ENCODE measurements around the gene PCCA. TPM values are rescaled to one million over a fixed set of nuclear protein-coding genes. Genes with fewer than 3 reads are reported as not detected.

The PCCA gene
- total and polyA plus RNA-seq, 2 of the 13 experiments (the other 11 are each of a cell fraction or from before 2014, with no cell fraction given): 15.0 to 32.2 TPM

DNA sequence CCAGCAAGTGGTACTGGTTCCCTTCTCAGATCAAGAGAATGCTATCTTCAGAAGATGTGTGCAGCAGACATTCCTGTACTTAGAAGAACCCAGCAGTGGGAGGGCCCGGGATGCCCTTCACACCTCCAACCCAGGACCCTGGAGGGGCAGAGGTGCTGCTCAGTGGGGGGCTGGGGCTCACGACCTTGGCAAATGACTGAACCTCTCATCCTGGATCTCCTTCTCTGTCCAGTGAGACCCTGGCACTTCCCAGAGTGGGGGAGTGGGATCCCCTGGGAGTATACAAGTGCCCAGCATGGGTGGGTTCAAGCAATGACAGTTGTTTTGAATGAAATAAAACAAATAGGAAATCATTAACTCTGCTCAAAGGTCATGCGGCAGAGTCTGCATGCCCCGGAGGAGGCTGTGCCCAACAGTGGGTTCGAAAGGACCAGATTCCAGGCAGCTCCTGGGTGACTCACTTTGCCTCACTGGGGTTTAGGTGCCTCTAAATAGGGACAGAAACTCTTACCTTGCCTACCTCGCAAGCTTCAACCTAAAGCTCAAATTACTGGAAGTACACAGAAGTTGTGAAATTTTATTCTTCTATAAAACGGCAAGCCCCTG, 472.8 kb downstream of the PCCA start:
- Histone ChIP-seq H3K27me3 (ENCODE audit: control insufficient read depth in 1 of 2, insufficient read depth in 2 of 2, low read length in 2 of 2) (no peaks in the 10 kb centered on the region), H4K20me1 (ENCODE audit: insufficient read depth, low read length) (no peaks in the 10 kb centered on the region), H3K9me3 (ENCODE audit: low read length) (no peaks in the 10 kb centered on the region), H3K4me1 (ENCODE audit: insufficient read depth, low read length) (peaks cover 69% of the 10 kb centered on the region), H3K79me2 (ENCODE audit: insufficient read depth, low read length) (no peaks in the 10 kb centered on the region), H3K36me3 (replicated peaks in 1 of 2; ENCODE audit: control insufficient read depth in 1 of 2, insufficient read depth in 2 of 2, low read length in 2 of 2) (no peaks in the 10 kb centered on the region), H2AFZ (ENCODE audit: low read length) (no peak overlapping the region), H3K4me2 (ENCODE audit: low read depth, low read length) (peak overlapping the region; percentile 43), H3K4me3 (replicated peaks in 1 of 3; ENCODE audit: insufficient read depth in 1 of 3, low read depth in 2 of 3, low read length in 3 of 3) (peak overlapping the region in 1 of 3 experiments; percentile 33; a peak in 1 of 6 replicates), H3K27ac (ENCODE audit: extremely low read length, insufficient read depth, low read length) (no peak overlapping the region), H3K9ac (ENCODE audit: insufficient read depth, low read depth, low read length) (no peak overlapping the region)
- intact Hi-C loops (cut with micrococcal nuclease; ENCODE audit: unreplicated experiment): no loop called here
- peak; percentile 77 for ATAC-seq
- peak; percentile 45 for DNase-seq (ENCODE audit: low spot score)
- in situ Hi-C loops (cut with HindIII; ENCODE audit: extremely low pct_ligation_motif_present, low pct_unique_long_range_greater_than_20kb): no loop called here
- peak; percentile 15 for FAIRE-seq
- WGBS (ENCODE audit: low lambda C conversion rate): 7% methylated on average over 5 of the region's 7 CpGs
- ChIA-PET CTCF (ENCODE audit: low intra/inter-chr PET ratio, low total read pairs) (no interaction called here), POLR2A (no interaction called here)
- no TSS peak for BruUV-seq (replicated peaks)
- TF ChIP-seq SOX13 (IDR thresholded peaks at IDR 0.05) (no peak), SOX13 (CRISPR knock-in tag; conservative IDR thresholded peaks at IDR 0.05 in 1 of 2, IDR thresholded peaks at IDR 0.05 in 1 of 2) (0 out of 4 replicates have a peak, but pooled peaks of 1 of the 2 experiments have one; percentile 5), RXRB (CRISPR knock-in tag; IDR thresholded peaks at IDR 0.05; ENCODE audit: borderline replicate concordance) (peak; percentile 41; the same call in 1 of the 2 replicates), TEAD3 (CRISPR knock-in tag; optimal IDR thresholded peaks at IDR 0.05; ENCODE audit: borderline replicate concordance) (peak; percentile 30), NR2F6 (IDR thresholded peaks at IDR 0.05) (no peak), NR2F6 (CRISPR knock-in tag; IDR thresholded peaks at IDR 0.05) (peak; percentile 40; the same call in 1 of the 2 replicates), FOXP1 (IDR thresholded peaks at IDR 0.05) (no peak), FOXP1 (CRISPR knock-in tag; IDR thresholded peaks at IDR 0.05) (peak; percentile 9; the same call in 1 of the 2 replicates), ATF3 (CRISPR knock-in tag; IDR thresholded peaks at IDR 0.05) (no peak), PHB2 (IDR thresholded peaks at IDR 0.05; ENCODE audit: partially characterized antibody) (no peak), PHF21A (CRISPR knock-in tag; IDR thresholded peaks at IDR 0.05) (0 out of 2 replicates have a peak, but pooled peaks have one; percentile 19), POLR2AphosphoS2 (IDR thresholded peaks at IDR 0.05; ENCODE audit: low read depth, low read length) (no peak), ZNF550 (CRISPR knock-in tag; IDR thresholded peaks at IDR 0.05; ENCODE audit: borderline replicate concordance) (no peak)
- TF ChIP-seq, protein P1, sequence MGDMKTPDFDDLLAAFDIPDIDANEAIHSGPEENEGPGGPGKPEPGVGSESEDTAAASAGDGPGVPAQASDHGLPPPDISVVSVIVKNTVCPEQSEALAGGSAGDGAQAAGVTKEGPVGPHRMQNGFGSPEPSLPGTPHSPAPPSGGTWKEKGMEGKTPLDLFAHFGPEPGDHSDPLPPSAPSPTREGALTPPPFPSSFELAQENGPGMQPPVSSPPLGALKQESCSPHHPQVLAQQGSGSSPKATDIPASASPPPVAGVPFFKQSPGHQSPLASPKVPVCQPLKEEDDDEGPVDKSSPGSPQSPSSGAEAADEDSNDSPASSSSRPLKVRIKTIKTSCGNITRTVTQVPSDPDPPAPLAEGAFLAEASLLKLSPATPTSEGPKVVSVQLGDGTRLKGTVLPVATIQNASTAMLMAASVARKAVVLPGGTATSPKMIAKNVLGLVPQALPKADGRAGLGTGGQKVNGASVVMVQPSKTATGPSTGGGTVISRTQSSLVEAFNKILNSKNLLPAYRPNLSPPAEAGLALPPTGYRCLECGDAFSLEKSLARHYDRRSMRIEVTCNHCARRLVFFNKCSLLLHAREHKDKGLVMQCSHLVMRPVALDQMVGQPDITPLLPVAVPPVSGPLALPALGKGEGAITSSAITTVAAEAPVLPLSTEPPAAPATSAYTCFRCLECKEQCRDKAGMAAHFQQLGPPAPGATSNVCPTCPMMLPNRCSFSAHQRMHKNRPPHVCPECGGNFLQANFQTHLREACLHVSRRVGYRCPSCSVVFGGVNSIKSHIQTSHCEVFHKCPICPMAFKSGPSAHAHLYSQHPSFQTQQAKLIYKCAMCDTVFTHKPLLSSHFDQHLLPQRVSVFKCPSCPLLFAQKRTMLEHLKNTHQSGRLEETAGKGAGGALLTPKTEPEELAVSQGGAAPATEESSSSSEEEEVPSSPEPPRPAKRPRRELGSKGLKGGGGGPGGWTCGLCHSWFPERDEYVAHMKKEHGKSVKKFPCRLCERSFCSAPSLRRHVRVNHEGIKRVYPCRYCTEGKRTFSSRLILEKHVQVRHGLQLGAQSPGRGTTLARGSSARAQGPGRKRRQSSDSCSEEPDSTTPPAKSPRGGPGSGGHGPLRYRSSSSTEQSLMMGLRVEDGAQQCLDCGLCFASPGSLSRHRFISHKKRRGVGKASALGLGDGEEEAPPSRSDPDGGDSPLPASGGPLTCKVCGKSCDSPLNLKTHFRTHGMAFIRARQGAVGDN (CRISPR knock-in tag; IDR thresholded peaks at IDR 0.05): peak; percentile 29
